OCI-LY3 (cell line): ENCODE measurements around the gene TMEM8B.

ENCODE experiments used
- EZH2phosphoT487 ChIP-seq: fragments of 200-600 bp; shearing (Covaris generic); IDR thresholded peaks from 2 replicates; pipeline ENCODE4 v1.6.1; 2018; ENCODE audit warnings: antibody characterized with exemption, mixed run types, low read depth
- TF ChIP-seq, protein P1 (sequence below): fragments of 200-600, 300-600 bp; sonication (generic); IDR thresholded peaks from 2 replicates; pipeline ENCODE4 v1.5.1; 2014; ENCODE audit warnings: antibody characterized with exemption, low read length, low read depth

DNA sequence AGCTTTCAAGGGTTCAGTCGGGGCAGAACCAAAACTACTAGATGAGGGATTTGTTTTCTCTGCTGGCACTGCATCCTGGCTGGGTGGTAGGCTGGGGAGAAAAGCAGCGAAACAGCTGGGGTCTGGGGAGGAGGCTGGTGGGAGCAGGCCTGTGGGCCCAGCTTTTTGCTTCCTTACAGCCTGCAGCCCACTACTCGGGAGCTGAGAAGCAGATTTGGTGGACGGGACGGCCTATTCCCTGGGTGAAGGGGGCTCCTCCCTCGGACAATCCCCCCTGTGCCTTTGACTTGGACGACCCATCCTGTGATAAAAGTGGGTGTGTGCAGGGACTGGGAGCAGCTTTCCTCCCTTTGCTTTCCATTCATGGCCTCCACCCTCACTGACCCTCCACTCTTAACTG lies 28.5 kb upstream of the TMEM8B start:
- TF ChIP-seq, protein P1, sequence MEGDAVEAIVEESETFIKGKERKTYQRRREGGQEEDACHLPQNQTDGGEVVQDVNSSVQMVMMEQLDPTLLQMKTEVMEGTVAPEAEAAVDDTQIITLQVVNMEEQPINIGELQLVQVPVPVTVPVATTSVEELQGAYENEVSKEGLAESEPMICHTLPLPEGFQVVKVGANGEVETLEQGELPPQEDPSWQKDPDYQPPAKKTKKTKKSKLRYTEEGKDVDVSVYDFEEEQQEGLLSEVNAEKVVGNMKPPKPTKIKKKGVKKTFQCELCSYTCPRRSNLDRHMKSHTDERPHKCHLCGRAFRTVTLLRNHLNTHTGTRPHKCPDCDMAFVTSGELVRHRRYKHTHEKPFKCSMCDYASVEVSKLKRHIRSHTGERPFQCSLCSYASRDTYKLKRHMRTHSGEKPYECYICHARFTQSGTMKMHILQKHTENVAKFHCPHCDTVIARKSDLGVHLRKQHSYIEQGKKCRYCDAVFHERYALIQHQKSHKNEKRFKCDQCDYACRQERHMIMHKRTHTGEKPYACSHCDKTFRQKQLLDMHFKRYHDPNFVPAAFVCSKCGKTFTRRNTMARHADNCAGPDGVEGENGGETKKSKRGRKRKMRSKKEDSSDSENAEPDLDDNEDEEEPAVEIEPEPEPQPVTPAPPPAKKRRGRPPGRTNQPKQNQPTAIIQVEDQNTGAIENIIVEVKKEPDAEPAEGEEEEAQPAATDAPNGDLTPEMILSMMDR, result no peak
- TF ChIP-seq EZH2phosphoT487, result no peak
